Left ventricle myocardium superior (tissue), 1 donor: ENCODE measurements around the gene NEB. TPM values are rescaled to one million over a fixed set of nuclear protein-coding genes. Genes with fewer than 3 reads are reported as not detected.
"Not testable (repeated sequence)": the region's sequence is repeated elsewhere in the genome, so short reads cannot be mapped to it uniquely, and the experiment has no call there.

Experiments
- ATAC-seq: fragments of 200-7000 bp; cut with Tn5 transposase; one replicate; pipeline ENCODE4 v1.9.1; 2020; ENCODE audit warnings: mild to moderate bottlenecking, moderate library complexity
- DNase-seq: peaks from one replicate; pipeline ENCODE4 v3.0.0-alpha.2; 2020
- intact Hi-C: fragments of 100-400 bp; cut with micrococcal nuclease; formaldehyde crosslinking; loops from one replicate; pipeline ENCODE4 v1.11.0; 2022
- total RNA-seq: library from RNA; stranded (reverse); fragmentation: NEBNext Ultra II Directional; extraction: Animal tissue kit (Norgen Biotek cat#: 25700); gene quantifications from one replicate; pipeline ENCODE4 v1.2.1, GENCODE V29; 2021
- donor health status: DM: no; HTN: yes; CAD: no; lungs with severe emphysema.

Gene NEB
- total RNA-seq, 1 donor from 2014 or later, result 0.55 TPM

DNA sequence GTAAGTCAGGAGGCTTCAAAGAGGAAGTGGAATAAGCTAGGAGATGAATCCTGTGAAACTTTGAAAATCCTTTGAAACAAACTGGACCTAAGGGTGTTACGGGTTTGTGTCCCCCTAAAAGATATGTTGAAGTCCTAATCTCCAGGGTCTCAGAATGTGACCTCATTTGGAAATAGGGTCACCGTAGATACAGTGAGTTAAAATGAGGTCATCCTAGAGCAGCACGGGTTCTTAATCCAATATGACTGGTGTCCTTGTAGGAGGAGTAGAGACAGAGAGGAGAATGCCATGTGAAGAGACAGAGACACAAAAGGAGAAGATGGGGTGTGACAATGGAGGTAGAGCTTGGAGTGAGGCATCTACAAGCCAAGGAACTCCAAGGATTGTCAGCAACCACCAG lies 26.9 kb upstream of the NEB start:
- ATAC-seq, result no peak
- no peak for DNase-seq
- intact Hi-C loops, result no loop called here

- intact Hi-C loops, result no loop called here
- peak; percentile 65 for ATAC-seq
- no peak for DNase-seq
Measured at GRCh38 chr2:151760139-151760650, 25.9 kb upstream of the NEB start.

DNA sequence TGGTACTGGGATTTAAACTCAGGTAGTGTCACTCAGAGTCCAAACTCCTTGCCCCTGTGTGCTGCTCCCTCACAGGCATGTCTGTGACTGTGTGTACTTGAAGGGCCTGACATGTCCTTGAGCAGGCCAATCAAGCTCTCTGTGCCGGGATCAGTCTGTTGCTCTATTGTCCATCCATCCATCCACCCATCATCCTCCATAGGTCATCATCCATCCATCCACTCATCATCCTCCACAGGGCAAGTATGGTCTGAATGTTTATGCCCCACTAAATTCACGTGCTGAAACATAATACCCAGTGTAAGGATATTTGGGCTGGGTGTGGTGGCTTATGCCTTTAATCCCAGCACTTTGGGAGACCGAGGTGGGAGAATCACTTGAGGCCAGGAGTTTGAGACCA lies 24.5 kb upstream of the NEB start:
- ATAC-seq, result no peak

DNA sequence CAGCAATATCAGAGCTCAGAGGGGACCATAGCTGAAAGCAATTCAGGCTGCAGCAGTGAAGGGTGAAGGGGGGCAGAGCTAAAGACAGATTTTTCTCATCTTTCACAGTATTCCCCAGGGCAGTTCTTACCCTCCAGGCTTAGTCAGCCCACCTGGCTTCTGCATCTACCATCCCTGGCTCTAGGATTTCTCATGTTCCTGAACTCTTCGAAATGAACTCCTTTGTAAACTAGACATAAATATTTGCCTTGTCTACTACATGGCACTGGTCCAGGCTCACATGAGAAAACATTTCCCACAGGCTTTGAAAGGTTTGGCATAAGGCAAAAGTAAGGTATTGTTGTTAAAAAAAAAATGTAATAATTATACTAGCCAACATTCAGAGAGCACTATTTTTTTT lies 23.6 kb upstream of the NEB start:
- intact Hi-C loops, result no loop called here
- ATAC-seq (no peak), DNase-seq (no peak)

More for the DNA sequence above, 24.5 kb upstream of the NEB start:
- DNase-seq, result no peak
- intact Hi-C loops, result no loop called here

- no peak for DNase-seq
- peak; percentile 81 for ATAC-seq
- intact Hi-C loops, result no loop called here
Measured at GRCh38 chr2:151756820-151757219, 22.5 kb upstream of the NEB start.

- ATAC-seq (peak; percentile 50), DNase-seq (no peak)
- intact Hi-C loops, result no loop called here
Measured at GRCh38 chr2:151754253-151754897, 20.1 kb upstream of the NEB start.

GRCh38 chr2:151753540-151753939 lies 19.3 kb upstream of the NEB start:
- intact Hi-C loops, result no loop called here
- ATAC-seq (no peak), DNase-seq (no peak)

DNA sequence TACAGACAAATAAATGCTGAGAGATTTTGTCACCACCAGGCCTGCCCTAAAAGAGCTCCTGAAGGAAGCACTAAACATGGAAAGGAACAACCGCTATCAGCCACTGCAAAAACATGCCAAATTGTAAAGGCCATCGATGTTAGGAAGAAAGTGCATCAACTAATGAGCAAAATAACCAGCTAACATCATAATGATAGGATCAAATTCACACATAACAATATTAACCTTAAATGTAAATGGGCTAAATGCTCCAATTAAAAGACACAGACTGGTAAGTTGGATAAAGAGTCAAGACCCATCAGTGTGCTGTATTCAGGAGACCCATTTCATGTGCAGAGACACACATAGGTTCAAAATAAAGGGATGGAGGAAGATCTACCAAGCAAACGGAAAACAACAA lies 11.0 kb upstream of the NEB start:
- DNase-seq, ATAC-seq, intact Hi-C loops: not testable (repeated sequence)

- ATAC-seq (peak; percentile 27), DNase-seq (no peak)
- intact Hi-C loops, result no loop called here
Measured at GRCh38 chr2:151730262-151730975, 3.9 kb downstream of the NEB start.

DNA sequence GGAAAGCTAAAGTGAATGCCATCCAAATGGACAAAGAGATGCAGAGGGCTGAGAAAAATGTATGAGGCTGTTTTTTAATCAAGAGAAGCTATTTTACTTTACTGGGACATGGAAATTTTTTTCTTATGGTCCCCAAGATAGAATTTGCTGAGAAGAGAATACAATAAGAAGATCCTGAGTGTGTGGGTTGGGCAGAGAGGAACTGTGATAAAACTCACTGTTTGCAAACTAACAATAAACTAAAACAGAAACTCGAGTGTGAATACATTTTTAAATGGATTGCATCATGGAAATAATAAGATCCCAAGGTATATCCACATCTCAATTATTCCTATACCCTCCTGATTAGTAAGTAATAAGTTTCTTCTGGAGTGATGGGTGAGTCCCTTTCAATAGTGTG lies 4.4 kb downstream of the NEB start:
- ATAC-seq (no peak), DNase-seq (no peak)
- intact Hi-C loops, result no loop called here

DNA sequence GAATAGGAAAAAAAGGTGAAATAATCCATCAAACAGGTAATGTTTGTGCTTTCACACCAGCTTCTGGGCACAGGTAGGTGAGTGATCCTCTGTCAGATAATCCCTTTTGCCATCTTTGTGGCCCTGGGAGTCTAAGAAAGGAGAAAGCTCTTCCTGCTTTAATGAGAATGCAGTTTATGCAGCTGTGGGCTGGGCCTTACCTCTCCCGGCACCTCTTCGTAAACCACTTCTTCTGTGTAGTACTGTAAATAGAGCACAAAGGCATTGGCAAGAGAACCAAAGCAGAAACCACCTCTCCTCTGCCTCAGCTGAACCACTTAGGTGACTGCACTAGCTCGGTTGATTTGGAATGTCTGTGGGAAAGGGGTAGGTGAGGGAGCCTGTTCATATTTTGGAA lies 4.9 kb downstream of the NEB start:
- ATAC-seq (no peak), DNase-seq (no peak)
- intact Hi-C loops, result no loop called here

- intact Hi-C loops, result no loop called here
- ATAC-seq (no peak), DNase-seq (no peak)
Measured at GRCh38 chr2:151728804-151729414, 5.4 kb downstream of the NEB start.

GRCh38 chr2:151727593-151728552 lies 6.4 kb downstream of the NEB start:
- ATAC-seq, result no peak
- DNase-seq, result no peak
- intact Hi-C loops, result no loop called here

- intact Hi-C loops, result no loop called here
- DNase-seq, result no peak
- no peak for ATAC-seq
Measured at GRCh38 chr2:151721161-151721560, 13.1 kb downstream of the NEB start.

DNA sequence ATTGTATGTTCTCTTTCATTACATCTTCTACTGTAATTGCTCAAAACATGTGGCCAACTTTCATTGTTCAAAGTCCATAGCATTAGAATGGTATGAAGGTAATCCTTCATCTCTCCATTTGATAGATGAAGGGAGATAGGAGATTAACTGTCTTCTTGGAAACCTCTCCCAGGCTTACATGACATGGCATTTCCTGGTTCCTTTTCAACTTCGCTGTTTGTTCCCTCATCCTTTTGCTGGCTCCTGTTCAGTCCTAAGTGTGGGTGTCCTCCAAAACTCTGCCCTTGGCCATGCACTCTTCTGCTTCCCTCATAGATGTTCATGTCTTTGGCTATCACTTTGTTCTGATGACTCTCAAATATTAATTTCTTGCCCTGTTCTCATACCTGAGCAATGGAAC lies 13.8 kb downstream of the NEB start:
- no peak for ATAC-seq
- intact Hi-C loops, result no loop called here
- no peak for DNase-seq

DNA sequence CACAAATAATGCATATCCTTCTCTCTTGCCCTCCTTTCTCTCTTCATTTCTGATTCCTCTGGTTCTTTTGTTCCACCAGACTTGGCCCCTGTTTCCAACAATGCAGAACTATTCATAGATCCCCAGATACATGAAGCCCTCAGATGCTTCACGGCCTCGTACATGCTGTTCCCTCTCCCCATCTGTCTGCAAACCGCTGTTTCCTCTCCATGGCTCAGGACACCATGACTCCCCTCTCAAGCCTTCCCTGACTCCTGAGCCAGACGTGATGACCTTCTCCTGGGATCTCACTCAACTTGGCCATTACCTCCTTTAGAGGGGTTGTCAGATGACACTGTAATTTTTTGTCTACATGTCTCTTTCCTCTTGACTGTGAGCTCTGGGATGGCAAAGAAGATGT lies 15.5 kb downstream of the NEB start:
- intact Hi-C loops, result no loop called here
- DNase-seq, result no peak
- ATAC-seq, result no peak

- DNase-seq (no peak), ATAC-seq (no peak)
- intact Hi-C loops, result no loop called here
Measured at GRCh38 chr2:151718247-151718646, 16.0 kb downstream of the NEB start.

- DNase-seq, result no peak
- no peak for ATAC-seq
- intact Hi-C loops, result no loop called here
Measured at GRCh38 chr2:151716721-151717120, 17.6 kb downstream of the NEB start.

DNA sequence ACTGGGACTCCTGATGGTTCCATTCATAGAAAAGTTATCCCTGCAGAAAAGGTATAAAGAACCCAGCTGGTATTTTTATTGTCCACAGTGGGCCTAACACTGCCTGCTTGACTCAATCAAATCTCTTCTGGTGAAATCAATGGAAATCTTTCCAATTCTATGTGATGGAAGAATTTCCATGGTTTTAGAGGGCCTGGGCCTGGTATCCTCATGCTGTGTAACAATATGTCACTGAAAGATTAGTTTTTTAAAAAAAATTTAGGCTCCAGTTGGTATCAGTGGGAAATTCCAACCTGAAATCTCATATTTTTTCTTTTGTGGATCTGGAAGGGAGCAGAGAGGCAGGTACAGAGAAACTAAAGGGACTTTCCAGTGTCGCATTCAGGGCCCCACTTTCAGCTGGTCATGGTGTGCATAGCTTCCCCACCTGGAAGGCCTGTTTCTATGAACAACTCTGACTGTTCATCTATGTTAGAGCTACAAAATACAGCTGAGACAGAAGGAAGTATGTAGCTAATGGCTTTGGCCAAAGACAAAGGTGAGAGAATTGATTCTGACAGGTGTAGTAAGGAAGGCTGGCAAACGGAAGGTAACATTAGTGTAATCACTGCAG lies 20.9 kb downstream of the NEB start:
- DNase-seq (no peak), ATAC-seq (no peak)
- intact Hi-C loops, result no loop called here
